ENCODE results near the gene SPTBN5. TPM values are rescaled to one million over a fixed set of nuclear protein-coding genes. Genes with fewer than 3 reads are reported as not detected.

The SPTBN5 gene
- total RNA-seq, 1 experiment from 2014 or later = 0.96 TPM

DNA sequence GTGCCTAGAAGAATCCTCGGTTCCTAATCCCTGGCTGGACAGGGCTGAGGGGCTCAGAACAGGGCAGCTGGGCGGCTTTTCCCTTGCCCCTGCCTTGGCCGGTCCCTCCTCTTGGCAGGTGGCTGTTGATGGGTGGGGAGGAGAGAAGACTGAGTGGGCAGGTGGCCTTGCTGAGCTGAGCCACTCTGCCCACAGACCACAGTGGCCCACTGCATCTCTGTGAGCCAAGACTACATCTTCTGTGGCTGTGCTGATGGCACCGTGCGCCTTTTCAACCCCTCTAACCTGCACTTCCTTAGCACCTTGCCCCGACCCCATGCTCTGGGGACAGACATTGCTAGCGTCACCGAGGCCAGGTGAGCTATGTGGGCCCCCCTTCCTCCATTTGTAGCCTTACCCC, 80.4 kb downstream of the SPTBN5 start:
- POLR2A ChIA-PET = no interaction called here

More for the DNA sequence above, 80.4 kb downstream of the SPTBN5 start:
- Histone ChIP-seq H3K9me3 (ENCODE audit: control insufficient read depth in 1 of 2, insufficient read depth in 1 of 2, low read depth in 1 of 2, low read length in 2 of 2) (no peaks in the 10 kb centered on the region), H3K9ac (ENCODE audit: low read length) (no peak overlapping the region), H4K20me1 (ENCODE audit: insufficient read depth) (no peaks in the 10 kb centered on the region), H3K4me2 (ENCODE audit: low read length) (no peak overlapping the region), H3K36me3 (ENCODE audit: control insufficient read depth in 1 of 2, insufficient read depth in 2 of 2, low read length in 2 of 2) (peaks cover 3 to 9% of the 10 kb centered on the region in 2 experiments; a peak in 2 of 4 replicates), H2AFZ (ENCODE audit: low read depth, low read length, poor library complexity, severe bottlenecking) (no peak overlapping the region), H3K27ac (ENCODE audit: low read depth, low read length) (no peak overlapping the region), H3K4me1 (ENCODE audit: control insufficient read depth in 1 of 2, insufficient read depth in 2 of 2, low read length in 2 of 2) (peaks cover 0 to 8% of the 10 kb centered on the region in 2 experiments; a peak in 2 of 4 replicates), H3K9me2 (ENCODE audit: insufficient read depth) (no peaks in the 10 kb centered on the region), H3K27me3 (ENCODE audit: insufficient read depth, low read length) (no peaks in the 10 kb centered on the region), H3K4me3 (replicated peaks in 1 of 2; ENCODE audit: low read depth in 1 of 2, low read length in 2 of 2) (no peak overlapping the region), H3K79me2 (ENCODE audit: insufficient read depth, low read length) (no peaks in the 10 kb centered on the region)
- no peak for TF ChIP-seq YY1 (IDR thresholded peaks at IDR 0.05; ENCODE audit: extremely low read depth, insufficient replicate concordance, low read depth, low read length)
- no peak for TF ChIP-seq EZH2phosphoT487 (IDR thresholded peaks at IDR 0.05; ENCODE audit: borderline replicate concordance)
- no peak for TF ChIP-seq CEBPB (IDR thresholded peaks at IDR 0.05; ENCODE audit: low read depth)
- TF ChIP-seq TCF7L2 (IDR thresholded peaks at IDR 0.05; ENCODE audit: borderline replicate concordance, extremely low read depth, insufficient read depth, insufficient read length) = no peak
- TF ChIP-seq POLR2AphosphoS5 (IDR thresholded peaks at IDR 0.05; ENCODE audit: low read depth, low read length) = no peak
- TF ChIP-seq SIN3A (IDR thresholded peaks at IDR 0.05; ENCODE audit: low read depth) = no peak
- no peak for TF ChIP-seq ZFX (IDR thresholded peaks at IDR 0.05)
- TF ChIP-seq, protein P1, sequence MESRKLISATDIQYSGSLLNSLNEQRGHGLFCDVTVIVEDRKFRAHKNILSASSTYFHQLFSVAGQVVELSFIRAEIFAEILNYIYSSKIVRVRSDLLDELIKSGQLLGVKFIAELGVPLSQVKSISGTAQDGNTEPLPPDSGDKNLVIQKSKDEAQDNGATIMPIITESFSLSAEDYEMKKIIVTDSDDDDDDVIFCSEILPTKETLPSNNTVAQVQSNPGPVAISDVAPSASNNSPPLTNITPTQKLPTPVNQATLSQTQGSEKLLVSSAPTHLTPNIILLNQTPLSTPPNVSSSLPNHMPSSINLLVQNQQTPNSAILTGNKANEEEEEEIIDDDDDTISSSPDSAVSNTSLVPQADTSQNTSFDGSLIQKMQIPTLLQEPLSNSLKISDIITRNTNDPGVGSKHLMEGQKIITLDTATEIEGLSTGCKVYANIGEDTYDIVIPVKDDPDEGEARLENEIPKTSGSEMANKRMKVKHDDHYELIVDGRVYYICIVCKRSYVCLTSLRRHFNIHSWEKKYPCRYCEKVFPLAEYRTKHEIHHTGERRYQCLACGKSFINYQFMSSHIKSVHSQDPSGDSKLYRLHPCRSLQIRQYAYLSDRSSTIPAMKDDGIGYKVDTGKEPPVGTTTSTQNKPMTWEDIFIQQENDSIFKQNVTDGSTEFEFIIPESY (IDR thresholded peaks at IDR 0.05; ENCODE audit: extremely low read depth, insufficient replicate concordance, low read length) = no peak
- TF ChIP-seq EGR1 (IDR thresholded peaks at IDR 0.05; ENCODE audit: low read depth) = no peak
- TF ChIP-seq SRF (IDR thresholded peaks at IDR 0.05; ENCODE audit: low read depth) = no peak
- no peak for TF ChIP-seq JUND (IDR thresholded peaks at IDR 0.05)
- no peak for TF ChIP-seq ELF1 (IDR thresholded peaks at IDR 0.05; ENCODE audit: borderline replicate concordance, low read depth)
- no TSS peak for BruUV-seq (replicated peaks)
- ATAC-seq (no peak), DNase-seq (ENCODE audit: low read depth, low spot score) (no peak)
- ChIA-PET CTCF (interaction anchor here (3.6 to 5.7 kb wide), 2 partner anchors 40 to 347 kb away, joined by 28 to 125 read pairs; partner anchors contain the start of gene MAPKBP1), RAD21 (ENCODE audit: low non-redundant PET in 1 of 2, low total read pairs in 2 of 2, uncharacterized antibody in 2 of 2, unreplicated experiment in 2 of 2) (no interaction called here)
- intact Hi-C loops (cut with micrococcal nuclease) = no loop called here

Data from HCT116 (cell line).